Epithelial cell of prostate (primary cell): ENCODE results near the gene CLASP1.
A peak's percentile ranks its signal among the peaks of the same experiment; 100 is the strongest.
"Not testable (repeated sequence)": the region's sequence is repeated elsewhere in the genome, so short reads cannot be mapped to it uniquely, and the experiment has no call there.

Experiments used
- DNase-seq: peaks from one replicate; pipeline ENCODE4 v3.0.0-alpha.2; 2011; ENCODE audit warnings: low read depth, low spot score
- H3K27ac ChIP-seq: fragments of 450-650 bp; 2 replicates; pipeline ENCODE4 v1.5.1; 2017; ENCODE audit warnings: mild to moderate bottlenecking

The CLASP1 gene

DNA sequence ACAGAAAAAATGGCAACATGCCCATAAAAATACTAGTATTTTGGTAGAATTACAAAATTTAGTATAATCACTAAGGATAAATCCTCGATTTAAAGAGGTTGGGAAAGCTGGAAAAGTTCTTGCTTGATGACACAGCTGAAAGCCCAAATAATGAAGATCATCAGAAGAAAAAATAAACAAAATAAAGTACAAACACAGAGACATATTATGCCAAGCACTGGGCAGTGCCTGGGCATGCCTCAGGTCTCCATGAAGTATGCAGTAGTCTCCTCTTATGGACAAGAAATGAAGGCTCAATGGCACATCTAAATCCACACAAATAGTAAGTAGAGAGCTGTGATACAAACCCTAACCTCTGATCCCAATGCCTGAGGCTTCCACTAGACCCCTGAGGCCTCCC, 60.9 kb downstream of the CLASP1 start:
- DNase-seq = peak; percentile 10

DNA sequence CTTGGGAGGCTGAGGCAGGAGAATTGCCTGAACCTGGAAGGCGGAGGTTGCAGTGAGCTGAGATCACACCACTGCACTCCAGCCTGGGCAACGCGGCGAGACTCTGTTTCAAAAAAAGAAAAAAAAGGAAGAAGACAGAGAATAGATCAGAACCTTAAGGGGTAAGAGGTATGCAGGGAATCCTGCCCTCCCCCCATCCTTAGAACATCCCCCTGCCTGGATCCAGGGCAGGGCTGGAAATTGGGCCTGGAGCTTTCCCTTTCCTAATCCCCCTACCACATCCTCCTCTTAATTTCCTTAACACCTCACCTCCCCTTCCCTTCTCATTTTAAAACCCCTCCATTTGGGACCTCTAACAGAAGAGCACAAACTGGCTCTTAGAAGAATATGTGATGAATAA, 62.1 kb downstream of the CLASP1 start:
- no peak for DNase-seq
- H3K27ac ChIP-seq = no peak overlapping the region

More for the DNA sequence above, 60.9 kb downstream of the CLASP1 start:
- H3K27ac ChIP-seq = peak overlapping the region; percentile 77

DNA sequence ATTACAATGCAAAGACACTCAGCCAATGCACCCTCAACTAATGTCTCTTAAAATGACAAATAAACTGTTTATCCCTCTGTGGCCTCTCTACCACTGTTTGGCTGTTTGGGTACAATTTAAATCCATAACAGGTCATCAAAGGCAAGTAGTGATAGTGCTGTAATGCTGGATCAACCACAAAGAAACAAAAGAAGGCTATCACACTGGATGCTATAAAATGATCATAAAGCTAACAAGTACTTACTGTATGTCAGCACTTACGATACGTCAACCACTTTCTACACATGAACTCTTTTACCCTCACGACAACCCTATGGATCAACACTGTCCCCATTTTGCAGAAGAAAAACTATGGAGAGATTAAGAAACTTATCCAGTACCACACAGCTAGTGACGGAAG, 64.5 kb downstream of the CLASP1 start:
- no peak for DNase-seq
- H3K27ac ChIP-seq = no peak overlapping the region

DNA sequence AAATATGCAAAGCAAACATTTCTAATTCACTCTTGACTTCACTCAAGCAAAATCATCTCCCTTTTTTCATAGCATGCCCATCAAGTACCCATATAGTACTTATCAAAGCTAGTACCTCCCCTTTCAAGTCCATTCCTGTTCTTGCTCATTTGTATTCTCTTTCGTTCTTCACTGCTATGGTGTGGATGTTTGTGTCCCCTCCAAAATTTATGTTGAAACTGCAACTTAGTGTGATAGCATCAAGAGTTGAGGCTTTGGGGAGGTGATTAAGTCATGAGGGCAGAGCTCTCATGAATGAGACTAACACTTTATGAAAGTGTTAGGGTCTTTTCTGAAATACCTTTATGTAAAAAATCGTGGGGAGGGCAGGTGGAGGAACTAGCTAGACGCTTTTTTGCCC, 65.7 kb downstream of the CLASP1 start:
- DNase-seq = no peak
- no peak overlapping the region for H3K27ac ChIP-seq

DNA sequence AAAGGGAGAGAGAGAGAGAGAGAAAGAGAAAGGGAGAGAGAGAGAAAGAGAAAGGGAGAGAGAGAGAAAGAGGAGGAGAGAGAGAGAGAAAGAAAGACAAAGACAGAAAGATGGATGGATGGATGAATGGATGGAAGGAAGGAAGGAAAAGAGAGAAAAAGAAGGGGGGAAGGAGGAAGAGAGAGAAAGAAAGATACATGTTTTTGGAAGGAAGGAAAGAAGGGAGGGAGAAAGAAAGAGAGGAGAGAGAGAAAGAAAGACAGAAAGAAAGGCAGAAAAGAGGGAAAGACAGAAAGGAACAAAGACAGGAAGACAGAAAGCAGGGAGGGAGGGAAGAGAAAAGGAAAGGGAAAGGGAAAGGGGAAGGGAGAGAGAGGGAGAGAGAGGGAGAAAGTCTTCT, 67.0 kb downstream of the CLASP1 start:
- DNase-seq = no peak
- no peak overlapping the region for H3K27ac ChIP-seq

DNA sequence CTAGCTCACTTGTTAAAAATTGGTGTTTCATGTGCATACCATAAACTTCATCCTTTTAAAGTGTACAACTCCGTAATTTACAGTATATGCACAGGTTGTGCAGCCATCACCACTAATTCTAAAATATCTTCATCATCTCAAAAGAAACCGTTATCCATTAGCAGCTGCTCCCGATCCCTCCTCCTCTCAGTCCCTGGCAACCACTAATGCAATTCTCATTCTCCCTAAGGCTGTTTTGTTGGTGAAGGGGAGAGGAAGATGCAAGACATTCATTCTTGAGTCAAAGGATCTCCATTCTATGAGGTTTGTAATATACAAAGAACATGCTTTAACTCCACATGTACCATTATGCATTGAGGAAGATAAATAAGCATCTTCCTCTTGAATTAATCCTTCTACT, 70.0 kb downstream of the CLASP1 start:
- no peak for DNase-seq
- H3K27ac ChIP-seq = no peak overlapping the region

DNA sequence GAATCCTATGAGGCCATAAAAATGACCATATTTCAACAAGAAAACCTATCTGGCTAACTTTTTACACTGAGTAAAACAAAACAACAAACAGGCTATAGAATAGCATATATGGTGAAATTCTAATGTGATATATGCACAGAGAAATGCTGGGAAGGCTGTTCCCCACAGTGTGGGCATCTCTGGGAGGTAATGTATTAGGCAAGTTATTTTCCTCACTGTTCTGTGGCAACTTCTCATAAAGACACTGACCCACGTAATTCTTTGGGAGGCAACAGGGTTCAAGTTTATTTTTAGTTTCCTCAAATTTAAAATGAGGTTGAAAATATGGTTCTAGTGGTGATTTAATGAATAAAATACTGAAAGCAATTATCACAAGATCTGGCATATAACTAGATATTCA, 71.9 kb downstream of the CLASP1 start:
- no peak for DNase-seq
- H3K27ac ChIP-seq = no peak overlapping the region

DNA sequence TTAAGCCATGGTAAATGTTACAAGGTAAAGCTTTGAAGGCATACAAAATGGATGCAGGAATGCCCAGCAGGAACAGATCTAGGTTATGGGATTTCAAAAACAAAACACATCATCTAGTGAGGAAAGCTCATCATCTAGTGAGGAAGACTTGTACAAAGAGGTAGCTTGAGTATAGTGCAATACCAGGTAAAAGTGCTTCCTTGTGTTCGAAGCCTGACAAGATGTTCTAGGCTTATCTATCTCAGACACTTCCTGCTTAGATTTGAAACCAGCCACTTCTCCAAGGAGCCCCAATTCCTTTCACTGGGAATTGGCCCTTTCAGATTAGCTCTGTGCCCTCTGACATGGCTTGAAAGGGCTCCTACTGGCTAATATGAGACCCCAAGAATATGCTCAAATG, 73.0 kb downstream of the CLASP1 start:
- no peak for DNase-seq
- no peak overlapping the region for H3K27ac ChIP-seq

DNA sequence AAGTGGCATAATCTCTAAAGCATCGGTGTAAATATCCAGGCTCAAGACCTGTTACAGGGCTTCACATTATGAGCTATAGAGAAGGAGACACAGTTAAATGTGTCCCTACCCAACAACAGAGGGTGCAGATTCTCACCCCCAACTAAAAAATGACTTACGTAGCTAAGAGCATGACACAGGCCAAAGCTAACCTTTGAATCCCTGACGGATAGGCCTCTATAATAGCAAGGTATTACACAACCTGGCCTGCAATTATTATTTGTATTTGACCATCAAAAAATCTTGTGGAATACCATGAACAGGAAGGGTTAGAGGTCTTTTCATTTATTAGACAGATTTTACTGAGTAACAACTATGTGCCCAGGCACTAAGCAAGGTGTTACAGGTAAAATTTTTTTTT, 73.5 kb downstream of the CLASP1 start:
- DNase-seq = no peak
- no peak overlapping the region for H3K27ac ChIP-seq

DNA sequence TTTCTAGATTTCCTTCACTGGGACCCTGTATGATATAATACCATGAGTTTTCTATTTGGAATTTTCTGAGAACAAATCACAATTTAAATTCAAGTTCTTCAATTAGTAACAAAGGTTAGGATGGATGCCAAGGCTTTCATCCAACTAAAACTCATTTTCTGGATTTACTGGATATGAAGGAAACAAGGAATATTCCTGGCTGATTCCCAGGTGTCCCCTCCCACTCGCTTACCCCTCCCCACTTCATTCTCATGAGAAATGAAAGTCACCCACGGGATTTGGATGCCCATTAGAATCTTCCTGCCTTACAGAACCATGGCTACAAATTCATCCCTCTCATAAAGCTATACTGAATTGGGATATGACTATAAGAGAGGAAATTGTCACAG, 78.6 kb downstream of the CLASP1 start:
- no peak overlapping the region for H3K27ac ChIP-seq

DNA sequence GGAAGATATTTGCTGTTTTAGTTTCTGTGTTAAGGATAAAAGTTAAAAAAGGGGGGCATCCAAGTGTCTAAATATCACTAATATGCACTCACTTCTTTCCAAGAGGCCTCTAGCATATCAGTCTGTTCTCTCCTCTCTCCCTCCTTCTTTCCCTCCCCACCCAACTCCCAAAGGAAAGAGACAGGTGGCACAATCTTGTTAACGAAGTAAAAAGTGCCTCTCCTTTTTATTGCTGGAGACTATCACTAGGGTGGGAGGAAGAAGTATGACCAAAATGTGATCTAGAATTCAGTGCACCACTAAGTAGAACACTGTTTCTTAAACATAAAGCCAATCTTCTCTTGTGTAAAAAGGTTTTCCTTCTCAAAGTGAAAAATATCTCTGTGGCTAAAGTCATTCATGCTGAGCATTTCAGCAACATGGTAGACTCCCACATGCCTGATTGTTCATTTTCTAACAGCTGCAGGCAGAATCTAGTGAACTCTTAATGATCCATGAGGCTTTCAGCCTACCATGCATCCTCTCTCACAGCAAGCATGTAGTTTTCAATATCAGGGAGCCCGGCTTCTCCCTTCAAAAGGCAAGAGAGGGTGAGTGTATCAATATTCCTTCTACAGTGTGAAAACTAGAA, 79.1 kb downstream of the CLASP1 start:
- no peak overlapping the region for H3K27ac ChIP-seq

More for the DNA sequence above, 78.6 kb downstream of the CLASP1 start:
- DNase-seq = no peak

DNA sequence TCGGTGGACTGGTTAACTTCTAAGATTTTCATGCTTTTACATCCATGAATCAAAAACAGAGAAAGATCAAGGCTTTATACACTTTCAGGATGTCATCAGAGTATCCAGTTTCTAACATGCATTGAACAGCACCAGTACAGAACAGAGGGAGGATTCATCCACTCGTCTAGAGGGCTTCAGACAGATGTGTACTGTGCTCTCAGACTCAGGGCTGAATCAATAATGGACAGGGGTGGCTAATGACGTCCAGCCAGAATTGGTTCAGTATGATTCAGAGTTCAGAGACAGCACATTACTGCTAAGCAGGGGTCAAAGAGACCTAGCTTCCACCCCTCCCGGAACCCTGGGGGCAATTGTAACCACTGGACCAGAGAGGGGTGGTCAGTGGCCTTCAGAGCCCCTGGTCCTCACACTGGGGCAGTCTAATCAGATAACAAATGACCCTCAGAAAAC, 81.3 kb downstream of the CLASP1 start:
- H3K27ac ChIP-seq = no peak overlapping the region
- DNase-seq = no peak

More for the DNA sequence above, 79.1 kb downstream of the CLASP1 start:
- DNase-seq = no peak

DNA sequence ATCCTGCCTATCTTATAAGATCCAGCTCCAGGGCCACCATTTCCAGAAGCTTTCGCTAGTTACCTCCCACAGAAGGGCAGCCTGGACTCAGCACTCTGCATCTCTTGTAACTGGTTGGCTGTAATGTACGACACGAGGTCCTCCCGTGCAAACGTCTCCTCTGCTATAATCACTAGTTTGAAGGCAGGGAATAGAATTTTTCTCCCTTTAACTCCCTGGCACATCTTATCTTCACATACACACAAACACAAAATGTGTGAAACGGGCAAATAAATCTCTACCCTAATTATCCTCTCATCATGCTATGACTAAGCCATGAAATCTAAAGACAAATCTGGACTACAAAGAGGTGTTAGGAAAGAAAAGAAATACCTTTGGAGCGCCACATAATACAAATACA, 81.8 kb downstream of the CLASP1 start:
- DNase-seq = no peak
- no peak overlapping the region for H3K27ac ChIP-seq

DNA sequence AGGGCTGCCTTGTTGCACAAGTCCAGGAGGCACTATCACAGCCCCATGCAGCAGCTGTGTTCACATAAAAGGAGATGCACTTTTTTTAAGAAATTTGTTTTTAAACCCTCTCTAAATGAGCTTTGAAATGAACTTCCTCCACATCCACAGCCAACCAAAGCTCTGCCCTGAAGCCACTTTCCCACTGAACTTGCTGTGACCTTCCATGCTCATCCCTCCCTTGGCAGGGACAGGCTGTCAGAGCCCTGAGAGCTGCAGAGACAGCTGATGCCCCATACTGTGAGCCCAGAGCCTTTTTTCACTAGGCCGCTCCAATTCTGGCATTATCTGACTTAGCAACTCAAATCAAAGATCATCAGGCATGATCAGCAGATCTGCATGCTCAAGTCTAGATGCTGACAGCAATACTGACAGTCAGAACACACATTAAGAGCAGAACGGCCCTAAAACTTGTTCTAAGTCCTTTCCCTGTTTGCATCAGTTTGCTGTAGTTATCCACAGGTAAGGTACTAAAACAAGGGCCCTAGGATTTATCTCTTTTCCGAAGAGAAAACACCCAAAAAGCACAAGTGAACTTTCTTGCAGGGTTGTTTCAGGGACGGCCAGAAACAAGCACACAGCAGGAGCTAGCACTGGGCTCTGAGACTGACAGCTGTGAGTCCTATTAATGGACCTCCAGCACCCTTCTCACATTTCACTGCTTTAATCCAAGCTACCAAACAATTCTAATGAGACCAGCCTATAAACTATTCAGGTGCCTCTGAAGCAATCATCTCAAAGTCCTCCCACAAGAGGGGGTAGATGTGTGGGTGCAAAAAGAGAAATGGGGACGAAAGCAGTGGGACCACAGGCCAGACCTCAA, 83.6 kb downstream of the CLASP1 start:
- no peak overlapping the region for H3K27ac ChIP-seq
- DNase-seq = no peak

DNA sequence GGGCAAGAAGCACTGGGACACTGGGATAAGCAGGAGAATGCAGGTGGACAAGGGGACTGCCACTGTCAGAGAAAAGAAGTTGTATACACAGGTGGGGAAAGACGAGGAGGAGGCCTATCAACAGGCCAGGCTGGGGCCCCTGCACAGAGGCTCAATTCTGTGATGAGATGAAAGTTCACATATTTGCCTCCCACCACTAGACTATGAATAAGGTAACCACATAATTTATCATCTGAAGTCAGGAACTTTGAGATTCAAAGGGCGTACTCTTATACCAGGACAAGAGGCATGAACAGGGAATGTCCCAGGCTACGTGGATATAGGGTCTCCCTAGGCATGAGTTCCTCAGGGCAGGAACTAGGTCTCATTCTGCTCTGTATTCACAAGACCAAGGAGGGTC, 84.4 kb downstream of the CLASP1 start:
- DNase-seq = no peak
- H3K27ac ChIP-seq = no peak overlapping the region

DNA sequence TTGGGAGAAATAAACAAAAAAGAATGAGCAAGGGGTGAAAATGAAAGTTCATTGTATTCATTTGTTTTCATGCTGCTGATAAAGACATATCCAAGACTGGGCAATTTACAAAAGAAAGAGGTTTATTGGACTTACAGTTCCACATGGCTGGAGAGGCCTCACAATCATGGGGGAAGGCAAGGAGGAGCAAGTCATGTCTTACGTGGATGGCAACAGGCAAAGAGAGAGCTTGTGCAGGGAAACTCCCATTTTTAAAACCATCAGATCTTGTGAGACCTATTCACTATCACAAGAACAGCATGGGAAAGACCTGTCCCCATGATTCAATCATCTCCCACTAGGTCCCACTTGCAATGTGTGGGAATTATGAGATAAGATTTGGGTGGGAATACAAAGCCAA, 85.5 kb downstream of the CLASP1 start:
- DNase-seq, H3K27ac ChIP-seq: not testable (repeated sequence)

DNA sequence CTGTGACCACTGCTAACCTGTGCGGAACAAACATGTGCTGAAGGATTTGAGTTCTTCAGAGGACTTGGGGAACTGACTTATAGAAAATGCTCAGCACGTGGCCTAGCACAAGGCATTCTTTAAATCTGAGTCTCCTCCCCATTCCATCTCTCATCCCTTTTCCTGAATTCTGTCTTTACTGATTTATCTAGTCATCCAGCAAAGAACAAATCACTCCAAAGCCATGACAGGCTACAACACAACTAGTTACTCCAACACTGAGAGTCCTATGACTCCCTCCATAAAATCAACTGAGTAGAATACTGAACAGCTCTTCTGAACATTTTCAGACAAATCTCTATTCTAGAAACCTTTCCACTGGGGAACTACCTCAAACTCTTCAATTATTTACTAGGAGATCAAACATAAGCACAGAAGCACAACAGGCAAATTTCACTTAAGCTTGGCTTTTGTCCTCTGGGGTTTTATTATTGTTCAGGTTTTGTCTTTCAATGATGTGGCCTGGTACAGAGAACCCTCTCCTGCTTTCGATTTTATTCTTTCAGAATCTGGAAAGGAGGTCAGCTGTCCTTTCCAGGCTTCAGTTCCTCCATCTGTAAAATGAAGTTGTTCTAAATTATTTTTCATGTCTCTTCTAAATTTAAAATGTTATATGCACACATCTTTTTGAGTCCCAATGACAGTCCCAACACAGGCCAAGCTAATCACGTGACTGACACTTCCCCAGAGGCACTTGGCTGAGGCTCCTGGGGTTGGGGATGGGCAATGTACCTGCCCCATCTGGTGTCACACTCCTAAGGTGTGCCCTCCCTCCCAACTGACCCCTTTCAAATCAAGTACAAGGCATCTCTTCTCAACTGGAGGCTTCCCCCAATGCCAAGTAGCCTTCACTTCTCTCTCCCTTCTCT, 86.7 kb downstream of the CLASP1 start:
- no peak for DNase-seq
- peak overlapping the region; percentile 18 for H3K27ac ChIP-seq

DNA sequence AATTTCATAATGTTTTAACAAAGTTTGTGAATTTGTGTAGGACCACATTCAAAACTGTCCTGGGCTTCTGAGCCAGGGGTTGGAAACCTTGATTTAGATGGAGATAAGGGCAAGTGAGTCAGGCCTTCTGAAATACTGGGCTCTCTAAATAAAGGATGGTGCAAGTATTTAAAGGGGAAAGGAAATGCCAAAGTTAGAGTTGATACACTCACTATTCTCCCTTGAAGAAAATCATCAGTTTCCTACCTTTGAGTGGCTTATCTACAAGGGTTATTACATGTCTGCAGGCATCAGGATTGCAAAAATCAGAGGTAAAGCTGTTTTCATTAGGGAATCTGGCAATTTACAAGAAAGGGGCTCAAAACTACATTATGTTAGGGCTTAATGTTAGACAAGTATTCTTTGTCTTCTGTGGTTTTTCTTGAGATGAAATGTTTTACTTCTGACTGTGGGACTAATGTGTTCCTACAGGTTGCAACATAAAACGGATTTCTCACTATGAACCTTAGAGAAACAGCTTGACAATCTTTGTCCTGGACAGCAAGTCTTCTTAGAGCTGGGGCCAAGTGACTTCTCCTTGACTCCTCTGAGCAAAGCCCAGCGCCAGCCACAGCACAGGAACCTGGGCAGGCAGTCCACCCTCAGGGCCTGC, 87.5 kb downstream of the CLASP1 start:
- peak; percentile 3 for DNase-seq
- peak overlapping the region; percentile 18 for H3K27ac ChIP-seq

DNA sequence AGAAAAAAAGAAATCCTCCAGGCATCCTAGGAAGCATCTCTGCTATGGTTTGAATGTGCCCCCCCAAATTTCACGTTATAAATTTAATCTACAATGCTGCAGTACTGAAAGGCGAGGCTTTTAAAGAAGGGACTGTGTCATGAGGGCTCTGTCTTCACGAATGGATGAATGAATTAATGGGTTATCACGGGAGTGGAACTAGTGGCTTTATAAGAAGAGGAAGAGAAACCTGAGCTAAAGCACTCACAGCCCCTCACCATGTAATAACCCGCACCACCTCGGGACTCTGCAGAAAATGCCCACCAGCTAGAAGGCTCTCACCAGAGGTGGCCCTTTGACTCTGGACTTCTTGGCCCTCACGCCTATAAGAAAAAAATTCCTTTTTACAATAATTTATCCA, 90.9 kb downstream of the CLASP1 start:
- no peak for DNase-seq
- no peak overlapping the region for H3K27ac ChIP-seq

DNA sequence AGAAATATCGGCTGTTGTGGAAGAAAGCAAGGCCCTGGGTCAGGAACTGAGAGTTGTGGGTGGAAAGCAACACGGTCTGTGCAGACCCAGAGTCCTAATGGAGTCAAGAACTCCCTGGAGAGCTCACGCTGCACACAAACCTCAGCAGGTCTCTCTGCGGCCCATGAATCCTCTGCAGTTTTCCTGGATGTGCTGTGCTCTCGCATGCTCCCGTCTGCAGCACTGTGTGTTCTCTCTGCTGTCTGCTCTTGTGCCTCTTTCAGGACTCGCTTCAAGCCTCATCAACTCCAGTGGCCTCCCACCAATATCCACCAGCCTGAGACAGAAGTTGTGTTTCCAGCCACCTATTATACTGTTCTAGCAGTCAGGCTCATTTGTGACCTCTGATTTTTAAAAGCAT, 94.3 kb downstream of the CLASP1 start:
- no peak overlapping the region for H3K27ac ChIP-seq
- DNase-seq = no peak
